Hindlimb muscle (tissue), 1 donor: ENCODE data around the gene TTLL10. TPM values are rescaled to one million over a fixed set of nuclear protein-coding genes. Genes with fewer than 3 reads are reported as not detected.
"Not testable (repeated sequence)": the region's sequence is repeated elsewhere in the genome, so short reads cannot be mapped to it uniquely, and the experiment has no call there.

Experiments used
- DNase-seq: peaks from one replicate; pipeline ENCODE4 v3.0.0-alpha.2; 2013
- polyA plus RNA-seq: library from polyadenylated mRNA; unstranded; fragments of 120-200 nt; gene quantifications from one replicate; pipeline ENCODE4 v1.2.1, GENCODE V29; 2013; ENCODE audit not compliant: insufficient read length

The TTLL10 gene
- polyA plus RNA-seq, 1 donor = 0.25 TPM

DNA sequence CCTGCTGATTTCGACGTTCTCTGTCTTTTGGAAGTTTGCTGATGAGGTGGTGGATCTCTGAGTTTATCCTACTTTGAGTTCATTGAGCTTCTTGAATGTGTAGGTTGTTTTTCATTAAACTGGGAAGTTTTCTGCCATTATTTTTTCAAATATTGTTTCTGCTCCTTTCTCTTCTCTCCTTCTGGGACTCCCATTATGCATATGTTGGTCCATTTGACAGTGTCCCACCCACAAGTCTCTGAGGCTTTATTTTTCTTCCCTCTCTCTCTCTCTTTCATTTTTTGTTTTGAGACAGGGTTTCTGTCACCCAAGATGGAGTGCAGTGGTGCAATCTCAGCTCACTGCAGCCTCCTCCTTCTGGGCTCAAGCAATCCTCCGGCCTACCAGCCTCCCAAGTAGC lies 21.0 kb downstream of the TTLL10 start:
- DNase-seq = no peak

- DNase-seq = not testable (repeated sequence)
These were observed 22.0 kb downstream of the TTLL10 start for GRCh38 chr1:1195726-1196125.

GRCh38 chr1:1196431-1197187 lies 22.9 kb downstream of the TTLL10 start:
- DNase-seq = no peak

DNA sequence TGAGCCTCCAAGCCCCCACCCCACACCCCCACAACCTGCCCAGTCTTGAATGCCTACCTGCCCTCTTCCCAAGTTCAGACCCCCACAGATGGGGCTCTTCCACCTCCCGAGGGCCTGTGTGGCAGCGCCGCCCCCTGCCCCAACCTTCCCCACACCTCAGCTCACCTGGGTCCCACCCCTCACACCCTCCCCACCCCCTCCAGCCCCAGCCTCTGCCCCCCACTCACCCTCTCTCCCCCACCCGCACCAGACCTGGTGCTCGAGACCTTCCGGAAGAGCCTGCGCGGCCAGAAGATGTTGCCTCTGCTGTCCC lies 23.5 kb downstream of the TTLL10 start:
- no peak for DNase-seq

DNA sequence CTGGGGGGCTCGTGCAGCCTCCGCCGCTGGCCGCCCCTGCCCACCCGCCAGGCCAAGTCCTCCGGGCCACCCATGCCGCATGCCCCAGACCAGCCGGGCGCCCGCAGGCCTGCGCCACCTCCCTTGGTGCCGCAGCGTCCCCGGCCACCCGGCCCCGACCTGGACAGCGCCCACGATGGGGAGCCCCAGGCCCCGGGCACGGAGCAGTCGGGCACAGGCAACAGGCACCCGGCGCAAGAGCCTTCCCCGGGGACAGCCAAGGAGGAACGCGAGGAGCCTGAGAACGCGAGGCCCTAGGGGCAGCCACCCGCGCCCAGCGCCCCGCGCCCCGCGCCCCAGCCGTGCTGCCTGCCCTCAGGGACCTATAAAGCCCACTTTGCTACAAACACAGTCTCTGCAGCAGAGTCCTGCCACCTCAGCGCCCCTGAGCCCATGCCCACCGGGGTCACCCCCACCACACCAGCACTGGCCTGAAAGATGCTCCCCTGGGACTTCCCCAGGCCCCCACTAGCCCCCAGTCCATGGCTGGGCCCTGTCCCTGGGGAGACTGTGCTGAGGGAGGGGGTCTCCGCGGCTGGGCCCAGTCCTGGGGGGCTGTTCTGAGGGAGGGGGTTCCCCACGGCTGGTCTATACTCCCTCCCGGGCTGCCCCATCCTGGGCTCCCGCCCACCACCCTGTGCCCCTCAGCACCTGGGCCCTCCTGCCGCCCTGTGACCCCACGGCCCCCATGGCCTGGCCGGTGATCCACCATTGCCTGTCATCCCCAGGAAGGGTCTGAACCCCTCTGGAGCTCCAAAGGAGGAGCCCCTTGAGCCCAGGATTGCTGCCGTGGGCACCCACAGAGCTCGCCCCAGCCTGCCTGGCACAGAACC lies 24.1 kb downstream of the TTLL10 start:
- DNase-seq = no peak

DNA sequence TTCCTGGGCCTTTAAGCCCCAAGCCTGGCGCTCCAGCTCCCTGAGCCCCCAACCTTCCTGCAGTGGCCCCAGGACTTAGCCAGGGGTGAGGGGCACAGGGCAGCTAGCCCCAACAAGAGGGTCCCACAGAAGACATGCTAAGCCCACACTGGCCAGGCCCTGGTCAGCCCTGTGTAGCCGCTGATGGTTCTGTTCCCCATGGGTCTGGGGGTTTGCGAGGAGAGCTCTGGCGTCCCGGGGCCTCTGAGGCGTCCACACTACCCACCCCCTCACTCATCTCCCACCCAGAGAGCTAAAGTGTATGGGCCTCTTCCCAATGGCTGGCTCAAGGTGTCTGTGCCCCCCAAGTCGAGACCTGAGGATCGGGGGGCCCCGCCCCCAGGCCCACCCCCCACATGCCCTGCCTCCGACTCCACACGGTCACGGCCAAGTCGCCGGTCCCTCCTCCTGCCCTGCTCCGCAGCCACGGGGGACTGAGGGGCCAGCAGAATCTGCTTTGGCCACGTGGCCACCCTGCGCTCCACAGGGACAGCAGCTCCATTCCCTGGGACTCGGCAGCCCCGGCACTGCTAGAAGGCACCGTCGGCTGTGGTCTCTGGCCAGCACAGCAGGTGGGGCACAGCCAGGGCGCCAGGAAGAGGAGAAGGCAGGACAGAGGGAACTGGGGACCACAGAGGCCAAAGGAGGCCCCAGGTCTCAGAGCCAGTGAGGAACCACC lies 24.9 kb downstream of the TTLL10 start:
- DNase-seq = no peak

DNA sequence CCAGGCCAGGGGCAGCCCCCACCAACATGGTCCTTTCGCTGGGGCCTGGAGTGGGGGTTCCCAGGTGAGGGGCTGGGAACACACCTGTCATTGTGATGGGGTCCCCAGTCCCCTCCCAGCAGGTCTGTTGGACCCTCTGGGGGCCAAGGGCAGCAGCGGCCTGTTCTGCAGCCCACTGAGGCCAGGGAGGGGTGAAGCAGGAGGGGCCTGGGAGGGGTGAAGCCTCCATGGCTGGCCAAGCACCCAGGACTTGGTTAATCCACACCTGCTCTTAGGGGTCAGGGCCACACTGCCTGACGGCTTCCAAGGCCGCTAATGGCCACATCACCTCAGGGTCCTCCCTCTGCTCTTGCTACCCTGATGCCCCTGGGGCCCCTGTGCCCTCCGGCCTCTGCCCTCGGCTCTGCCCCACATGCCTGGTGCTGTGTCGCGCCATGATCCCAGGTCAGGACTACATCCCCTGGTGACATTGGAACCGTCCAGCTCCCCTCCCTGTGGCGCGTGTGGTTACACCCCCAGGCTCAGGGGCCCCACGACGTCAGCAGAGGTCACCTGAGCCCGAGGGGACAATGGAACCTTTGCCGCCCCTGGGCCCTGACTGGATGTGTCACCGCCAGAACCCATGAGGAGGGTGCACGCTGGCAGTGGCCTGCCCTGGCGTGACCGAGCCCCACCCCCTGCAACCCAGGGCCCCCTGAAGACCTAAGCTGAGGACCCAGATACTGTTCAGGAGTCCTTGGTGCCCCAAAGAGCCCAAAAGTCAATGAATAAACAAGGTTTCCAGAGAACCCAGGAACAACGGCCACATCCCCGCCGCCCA lies 25.7 kb downstream of the TTLL10 start:
- no peak for DNase-seq

DNA sequence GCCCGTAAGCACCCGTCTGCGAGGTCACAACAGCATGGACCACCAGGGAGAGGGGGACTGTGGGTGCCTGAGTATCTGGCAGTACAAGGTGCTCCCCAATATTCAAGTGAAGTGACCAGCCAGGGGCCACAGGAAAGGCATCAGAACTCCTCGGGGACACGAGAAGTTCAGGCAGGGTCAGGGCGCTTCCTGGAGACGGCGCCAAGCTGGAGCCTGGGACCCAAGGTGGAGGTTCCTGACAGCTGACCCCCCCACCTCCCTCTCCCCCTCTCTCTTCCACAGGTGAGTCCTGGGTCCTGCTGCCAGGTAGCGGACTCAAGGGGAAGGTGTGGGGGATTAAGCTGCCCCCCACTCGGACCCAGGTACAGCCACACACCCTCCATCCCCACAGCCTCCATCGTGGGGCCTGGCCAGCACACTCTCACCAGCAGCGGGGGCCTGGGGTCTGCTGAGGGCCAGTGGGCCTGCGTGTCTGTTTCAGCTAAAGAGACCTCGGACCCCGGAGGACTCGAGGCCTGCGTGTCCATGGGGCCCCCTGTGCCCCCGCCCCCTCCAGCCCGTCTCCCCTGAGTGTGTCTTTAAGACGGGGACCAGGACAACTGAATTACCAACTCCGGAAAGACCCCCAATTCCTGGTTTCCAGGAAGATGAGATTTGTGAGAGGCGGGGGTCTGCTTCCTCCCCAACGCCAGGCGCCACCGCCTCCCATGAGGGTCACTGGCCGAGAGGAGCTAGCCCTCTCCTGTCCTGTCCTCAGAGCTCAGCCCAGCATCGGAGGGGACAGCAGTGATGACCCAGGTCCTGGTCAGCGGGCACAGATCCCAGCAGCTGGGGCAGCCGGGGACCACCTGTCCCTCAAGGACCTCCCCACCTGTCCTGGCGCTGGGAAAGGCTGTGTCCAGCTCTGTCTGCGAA lies 26.5 kb downstream of the TTLL10 start:
- DNase-seq = no peak

DNA sequence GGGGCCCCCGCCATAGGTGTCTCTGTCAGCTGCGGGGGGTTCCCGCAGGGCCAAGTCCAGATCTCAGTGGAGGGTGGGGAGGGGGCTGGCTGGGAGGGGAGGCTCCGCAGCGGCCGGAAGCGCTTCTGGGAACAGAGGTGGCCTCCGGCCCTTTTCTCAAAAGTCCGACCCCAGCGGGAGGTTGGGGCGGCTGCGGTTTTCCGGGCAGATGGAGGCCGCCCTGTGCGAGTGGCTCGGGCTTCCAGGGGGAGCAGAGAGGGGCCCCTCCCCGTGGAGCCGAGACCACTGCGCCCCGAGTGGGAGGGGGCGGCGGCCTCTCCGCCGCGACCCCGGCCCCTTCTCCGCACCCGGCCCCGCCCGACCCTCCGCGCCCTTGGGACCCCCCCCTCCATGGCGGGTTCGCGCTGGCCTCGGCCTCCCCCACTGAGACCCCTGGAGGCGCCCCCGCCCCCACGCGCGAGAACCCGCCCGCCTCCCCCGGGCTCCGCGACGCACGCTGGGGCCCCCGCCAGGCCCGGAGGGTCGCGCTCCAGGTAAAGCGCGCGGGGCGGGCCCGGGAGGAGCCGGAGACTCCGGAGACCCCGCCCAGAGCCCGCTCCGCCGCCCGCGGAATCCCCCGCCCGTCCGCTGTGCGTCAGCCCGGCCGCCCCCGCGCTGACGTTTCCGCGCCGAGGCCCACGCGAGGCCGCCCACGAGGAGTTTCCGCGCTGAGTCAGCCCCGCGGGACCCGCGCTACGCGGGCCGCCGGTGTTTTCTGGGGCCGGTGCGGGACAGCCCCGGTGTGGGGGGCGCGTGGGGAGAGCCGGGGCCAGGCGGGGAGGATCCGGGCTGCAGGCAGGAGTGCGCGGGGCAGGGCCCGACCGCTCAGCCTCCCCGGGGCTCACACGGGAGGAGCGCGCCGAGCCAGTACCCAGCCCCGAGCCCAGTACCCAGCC lies 27.5 kb downstream of the TTLL10 start:
- peak; percentile 82 for DNase-seq

GRCh38 chr1:1202831-1203560 lies 29.3 kb downstream of the TTLL10 start:
- no peak for DNase-seq

DNA sequence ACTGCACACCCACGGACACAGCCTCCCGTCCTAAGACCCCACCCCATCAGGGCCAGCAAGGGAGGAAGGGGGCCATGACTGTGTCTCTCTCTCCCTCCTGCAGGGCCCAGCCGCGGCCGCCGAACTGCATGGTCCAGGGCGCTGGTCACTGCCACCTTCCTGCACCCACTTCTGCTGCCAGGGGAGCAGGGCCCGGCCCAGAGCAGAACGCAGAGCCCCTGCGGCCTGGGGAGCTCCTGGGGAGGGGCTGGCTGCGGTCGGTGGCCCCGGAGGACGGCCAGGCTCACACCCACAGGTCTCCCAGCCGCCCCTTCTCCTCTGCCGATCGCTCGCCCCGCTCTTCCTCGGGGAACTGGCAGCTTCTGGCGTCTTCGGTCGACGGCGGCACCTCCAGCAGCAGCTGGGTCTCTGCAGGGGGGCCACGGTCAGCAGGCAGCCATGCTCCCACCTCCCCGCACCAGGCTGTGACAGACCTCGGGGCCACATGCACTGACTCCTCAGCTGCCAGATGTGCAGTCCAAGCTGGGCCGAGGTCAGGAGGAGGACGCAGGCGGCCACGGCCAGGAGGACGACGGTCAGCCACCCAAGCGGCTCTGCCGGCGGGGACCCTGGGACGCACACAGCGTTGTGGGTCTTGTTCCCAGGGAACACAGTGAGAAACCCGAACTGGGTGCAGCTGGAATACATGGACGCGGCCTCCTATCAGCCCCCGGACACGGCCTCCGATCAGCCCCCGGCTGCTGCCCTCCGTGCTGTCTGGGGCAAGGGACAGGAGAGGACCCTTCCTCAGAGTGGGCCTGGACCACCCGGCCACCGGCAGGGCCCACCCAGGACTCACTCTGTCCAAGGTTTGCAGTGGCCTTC lies 30.1 kb downstream of the TTLL10 start:
- DNase-seq = no peak

DNA sequence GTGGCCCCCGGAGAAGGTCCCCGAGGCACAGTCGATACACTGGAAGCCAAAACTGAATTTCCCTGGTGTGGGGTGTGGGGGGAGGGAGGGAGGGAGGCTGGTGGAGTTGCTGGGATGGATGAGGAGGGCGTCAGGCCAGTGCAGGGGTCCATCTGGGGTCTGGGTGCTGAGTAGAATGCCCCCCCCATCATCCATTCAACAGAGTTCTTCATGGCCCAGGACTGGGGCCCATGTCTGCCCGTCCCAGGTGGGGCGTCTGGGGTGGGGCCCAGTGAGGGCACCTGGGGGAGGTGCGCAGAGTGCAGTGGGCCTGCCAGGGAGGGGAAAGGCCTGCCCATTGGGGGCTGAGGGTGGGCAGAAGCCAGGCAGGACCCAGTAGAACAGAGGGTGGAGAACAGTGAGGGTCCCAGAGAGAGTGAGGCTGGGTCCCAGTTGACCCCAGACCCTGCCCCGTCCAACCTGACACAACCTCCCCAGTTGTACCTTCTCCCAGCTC lies 30.8 kb downstream of the TTLL10 start:
- no peak for DNase-seq

GRCh38 chr1:1204998-1205768 lies 31.5 kb downstream of the TTLL10 start:
- no peak for DNase-seq

DNA sequence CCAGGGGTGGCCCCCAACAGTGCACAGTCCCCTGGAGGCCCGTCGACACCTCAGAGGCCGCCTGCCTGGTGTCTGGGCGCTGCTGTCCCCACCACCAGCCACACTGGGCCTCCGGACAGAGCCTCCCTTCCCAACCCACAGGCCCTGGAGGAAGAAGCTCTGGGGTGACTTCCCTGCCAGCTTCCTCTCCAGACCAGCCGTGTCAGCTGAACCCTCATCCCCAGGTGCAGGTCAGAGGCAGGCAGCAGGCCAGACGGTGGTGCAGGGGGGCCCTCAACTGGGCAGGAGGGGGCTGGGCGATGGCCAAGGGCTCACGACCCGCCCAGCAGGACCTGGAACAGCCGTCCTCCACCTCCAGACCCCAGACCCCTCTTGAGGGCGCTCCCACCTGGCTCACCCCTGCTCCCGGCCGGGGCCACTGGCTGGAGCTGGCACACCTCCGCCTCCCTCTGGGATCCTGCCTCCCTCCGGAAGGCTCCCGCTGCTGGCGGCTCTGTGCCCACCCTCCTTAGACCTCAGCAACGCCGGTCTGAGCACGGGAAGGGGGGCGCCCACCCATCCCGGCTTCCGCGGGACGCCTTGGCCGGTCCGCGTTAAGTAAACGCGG lies 32.2 kb downstream of the TTLL10 start:
- no peak for DNase-seq

GRCh38 chr1:1206376-1206965 lies 32.8 kb downstream of the TTLL10 start, which contains the start of gene TNFRSF18:
Gene TNFRSF18, minus strand, starts transcription at chr1:1206592. Its CDS starts 21 bp downstream, at chr1:1206571.
- DNase-seq = no peak

GRCh38 chr1:1206966-1207531 lies 33.4 kb downstream of the TTLL10 start:
- no peak for DNase-seq
